Measurements from ENCODE around the gene TBX21.

GRCh38 chr17:47704116-47704515 is 28.9 kb upstream of the TBX21 start:
- TF ChIP-seq CTCF (IDR thresholded peaks at IDR 0.05): no peak
- TF ChIP-seq POLR2AphosphoS5 (IDR thresholded peaks at IDR 0.05): no peak
- TF ChIP-seq POLR2A (IDR thresholded peaks at IDR 0.05): no peak

All from suprapubic skin (tissue), 4 donors.